HG03565 (cell line): Measurements from ENCODE around the gene ST6GALNAC6.
"Not testable (repeated sequence)": the region's sequence is repeated elsewhere in the genome, so short reads cannot be mapped to it uniquely, and the experiment has no call there.

Experiments used
- ATAC-seq: cut with Tn5 transposase; IDR thresholded peaks from one replicate; pipeline ENCODE4 v1.9.1; 2021; ENCODE audit warnings: mild to moderate bottlenecking, moderate library complexity; ENCODE audit not compliant: unreplicated experiment

Gene ST6GALNAC6

DNA sequence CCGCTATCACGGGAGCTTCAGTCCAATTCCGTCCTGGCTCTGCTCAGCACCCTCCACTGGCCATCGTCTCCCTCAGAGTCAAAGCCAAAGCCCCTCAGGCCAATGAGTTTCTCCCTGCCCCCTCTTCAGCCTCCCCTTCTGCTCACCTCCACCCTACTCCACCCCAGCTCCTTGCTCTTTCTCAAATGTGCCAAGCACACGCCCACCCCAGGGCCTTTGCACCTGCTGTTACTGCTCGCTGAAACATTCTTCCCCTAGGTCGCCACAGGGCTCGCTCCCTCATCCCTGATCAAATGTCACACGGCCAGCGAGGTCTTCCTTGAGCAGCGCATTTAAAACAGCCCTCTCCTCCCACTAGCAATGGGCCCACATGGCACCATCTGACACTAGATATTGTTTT lies 38.6 kb downstream of the ST6GALNAC6 start:
- no peak for ATAC-seq

DNA sequence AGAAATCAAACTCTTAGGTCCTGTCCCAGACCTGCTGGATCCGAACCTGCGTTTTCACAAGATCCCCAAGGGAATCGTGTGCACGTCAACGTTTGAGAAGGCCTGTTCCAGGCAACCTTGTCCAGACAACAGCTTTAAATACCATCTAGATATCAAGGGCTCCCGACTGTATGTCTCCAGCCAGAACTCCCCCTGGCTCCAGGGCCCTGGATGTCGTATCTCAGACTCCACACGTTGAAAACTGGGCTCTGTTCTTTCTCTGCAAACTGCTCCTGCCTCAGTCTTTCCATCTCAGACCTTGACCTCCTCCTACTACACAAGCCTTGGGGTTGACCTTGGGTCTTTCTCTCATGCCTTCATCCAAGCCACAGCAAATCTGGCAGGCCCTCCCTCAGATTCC lies 39.1 kb downstream of the ST6GALNAC6 start:
- no peak for ATAC-seq

DNA sequence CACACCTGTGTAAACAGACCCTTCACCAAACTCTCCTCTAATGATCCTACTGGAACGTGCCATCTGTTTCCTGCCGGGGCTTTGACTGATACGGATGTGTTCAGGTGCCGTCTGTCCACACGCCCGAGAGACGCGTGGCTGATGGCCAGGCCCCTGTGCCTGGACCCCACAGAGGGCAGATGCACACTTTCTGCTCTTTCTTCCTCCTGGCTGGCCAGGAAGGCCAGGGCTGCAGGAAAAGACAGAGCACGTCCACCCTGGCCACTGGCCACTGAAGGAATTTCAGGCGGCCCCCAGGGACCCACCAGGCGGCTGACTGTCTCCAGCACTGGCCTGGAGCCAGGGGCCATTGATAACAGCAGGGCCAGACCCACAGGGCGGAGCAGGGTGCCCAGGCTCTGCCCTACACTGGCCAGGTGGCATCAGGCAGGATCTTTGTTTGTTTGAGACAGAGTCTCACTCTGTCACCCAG lies 41.3 kb downstream of the ST6GALNAC6 start:
- no peak for ATAC-seq

DNA sequence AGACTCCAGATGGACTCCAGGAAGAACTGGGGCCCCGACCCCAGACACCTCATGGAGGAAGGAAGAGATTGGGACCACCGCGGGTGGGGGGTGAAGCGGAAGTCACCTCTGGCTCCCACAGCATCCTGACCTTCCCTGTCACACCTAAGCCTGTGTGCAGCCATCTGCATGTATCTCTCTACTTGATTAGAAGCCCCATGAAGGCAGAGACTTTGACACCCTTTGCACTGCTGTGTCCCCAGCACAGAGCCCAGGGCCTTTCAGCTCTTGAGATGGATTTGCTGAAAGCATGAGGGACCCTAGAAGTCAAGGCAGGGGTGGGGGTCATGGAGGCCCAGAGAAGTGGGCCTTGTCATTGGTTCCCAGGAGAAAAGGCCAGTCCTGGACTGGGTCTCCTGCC lies 42.1 kb downstream of the ST6GALNAC6 start:
- ATAC-seq, result no peak

DNA sequence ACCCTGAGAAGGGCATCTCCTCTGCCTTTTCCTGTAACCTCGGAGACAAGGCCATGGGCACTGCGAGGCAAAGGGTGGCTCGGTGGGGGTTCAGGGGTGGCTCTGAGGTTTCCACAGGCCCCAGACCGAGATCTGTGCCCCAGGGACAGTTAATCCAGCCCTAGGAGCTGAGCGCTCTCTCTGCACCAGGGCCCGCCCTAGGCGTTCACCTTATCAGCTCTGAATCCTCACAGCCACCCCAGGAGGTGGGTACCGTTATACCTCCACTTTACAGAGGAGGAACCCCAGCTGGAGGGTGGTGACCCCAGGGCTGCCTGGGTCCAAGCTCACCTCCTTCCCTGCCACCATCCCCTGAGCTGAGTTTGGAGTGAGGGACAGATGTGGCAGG lies 42.7 kb downstream of the ST6GALNAC6 start:
- ATAC-seq, result no peak

DNA sequence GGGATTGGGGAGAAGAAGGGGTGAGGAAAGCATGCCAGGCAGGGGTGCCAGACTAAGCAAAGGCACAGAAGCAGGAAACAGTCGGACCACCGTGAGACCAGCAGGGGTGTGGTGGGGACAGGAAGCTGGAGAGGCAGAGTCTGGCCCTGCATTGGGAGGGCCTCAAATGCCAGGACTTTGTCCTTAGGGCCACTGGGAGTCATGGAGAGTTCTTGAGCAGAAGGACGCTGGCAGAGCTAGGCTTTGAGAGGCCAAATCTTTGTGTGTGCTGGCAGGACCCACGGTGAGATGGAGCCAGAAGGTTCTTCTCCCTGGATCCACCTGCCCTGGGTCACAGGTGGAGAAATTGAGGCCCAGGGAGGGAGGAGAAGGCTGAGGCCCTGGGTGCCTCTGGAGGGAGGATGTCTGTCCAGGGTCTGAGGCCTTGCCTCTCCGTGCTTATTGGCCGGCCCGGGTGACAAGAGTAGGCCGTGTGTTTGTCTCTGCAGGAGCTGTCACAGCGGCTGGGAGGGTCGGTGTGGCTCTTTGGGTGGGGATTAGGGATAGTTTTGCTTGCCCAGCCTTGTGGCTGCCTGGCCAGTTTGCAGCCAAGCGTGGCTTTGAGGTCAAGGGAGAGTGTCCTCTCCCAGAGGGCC lies 43.2 kb downstream of the ST6GALNAC6 start:
- ATAC-seq, result no peak

DNA sequence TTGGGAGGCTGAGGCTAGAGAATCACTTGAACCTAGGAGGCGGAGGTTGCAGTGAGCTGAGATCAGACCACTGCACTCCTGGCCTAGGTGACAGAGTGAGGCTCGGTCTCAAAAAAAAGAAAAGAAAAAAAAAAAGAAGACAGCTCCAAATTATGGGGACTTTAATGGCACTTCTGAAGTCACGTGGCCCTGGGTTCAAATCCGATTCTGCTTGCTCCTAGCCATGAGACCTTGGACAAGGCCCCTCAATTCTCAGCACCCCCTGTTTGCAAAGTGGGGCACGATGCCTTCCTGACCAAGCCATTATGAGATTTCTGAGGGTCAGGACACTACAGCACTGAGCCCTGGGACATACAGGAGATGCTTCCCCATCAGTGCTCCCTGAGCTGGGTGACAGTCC lies 43.9 kb downstream of the ST6GALNAC6 start:
- ATAC-seq, result no peak

DNA sequence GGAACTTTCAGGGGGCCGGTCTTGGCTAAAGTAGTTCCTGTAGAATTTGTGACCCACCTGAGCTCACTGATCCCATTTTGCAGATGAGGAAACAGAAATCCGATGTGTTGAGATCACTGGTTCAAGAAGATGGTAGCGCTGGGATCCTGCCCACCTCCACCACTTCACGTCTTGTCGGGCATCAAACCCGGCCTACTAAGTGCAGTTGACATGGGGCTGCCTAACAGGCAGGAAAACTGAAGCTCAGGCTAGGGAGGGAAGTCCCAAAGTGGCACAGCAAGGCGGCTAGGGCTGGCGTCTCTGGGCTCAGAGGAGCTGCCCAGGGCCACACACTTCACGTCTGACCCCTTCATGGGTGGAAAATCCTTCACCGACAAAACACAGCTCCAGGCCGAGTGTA lies 44.4 kb downstream of the ST6GALNAC6 start:
- ATAC-seq, result no peak

DNA sequence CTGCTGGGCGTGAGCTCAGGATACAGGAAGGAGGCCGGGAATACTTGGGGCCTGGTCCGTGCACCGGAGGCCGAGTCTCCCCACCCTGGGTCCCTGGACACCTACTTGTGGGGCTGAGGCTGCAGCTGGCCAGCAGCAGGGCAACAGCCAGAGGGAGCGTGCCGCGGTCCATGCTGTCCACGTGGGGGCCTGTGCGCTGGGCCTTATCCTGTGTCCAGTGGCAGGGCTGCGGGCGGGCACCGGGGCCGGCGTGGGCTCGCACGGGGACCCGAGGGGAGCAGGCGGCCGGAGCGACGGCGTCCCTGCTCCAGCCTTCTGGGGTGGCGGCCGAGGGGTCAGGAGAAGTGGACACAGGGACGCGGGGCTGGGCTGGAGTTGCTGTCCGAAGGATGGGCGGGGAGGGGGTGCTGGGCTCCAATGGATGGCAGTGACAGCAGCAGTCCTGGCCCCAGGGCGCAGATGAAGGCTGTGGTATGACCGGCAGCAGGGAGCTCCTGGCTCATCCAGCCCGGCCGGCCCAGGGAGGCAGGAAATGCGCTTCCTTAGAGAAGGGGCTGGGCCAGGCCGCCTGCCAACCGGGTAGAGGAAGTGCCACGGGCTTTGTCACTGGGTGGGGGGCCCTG lies 45.1 kb downstream of the ST6GALNAC6 start, which contains the start of gene ENG:
Gene ENG, minus strand, starts transcription at position 475 of the 623 bp plus-strand sequence. Its CDS starts 303 bp downstream, at position 172.
- ATAC-seq, result no peak

DNA sequence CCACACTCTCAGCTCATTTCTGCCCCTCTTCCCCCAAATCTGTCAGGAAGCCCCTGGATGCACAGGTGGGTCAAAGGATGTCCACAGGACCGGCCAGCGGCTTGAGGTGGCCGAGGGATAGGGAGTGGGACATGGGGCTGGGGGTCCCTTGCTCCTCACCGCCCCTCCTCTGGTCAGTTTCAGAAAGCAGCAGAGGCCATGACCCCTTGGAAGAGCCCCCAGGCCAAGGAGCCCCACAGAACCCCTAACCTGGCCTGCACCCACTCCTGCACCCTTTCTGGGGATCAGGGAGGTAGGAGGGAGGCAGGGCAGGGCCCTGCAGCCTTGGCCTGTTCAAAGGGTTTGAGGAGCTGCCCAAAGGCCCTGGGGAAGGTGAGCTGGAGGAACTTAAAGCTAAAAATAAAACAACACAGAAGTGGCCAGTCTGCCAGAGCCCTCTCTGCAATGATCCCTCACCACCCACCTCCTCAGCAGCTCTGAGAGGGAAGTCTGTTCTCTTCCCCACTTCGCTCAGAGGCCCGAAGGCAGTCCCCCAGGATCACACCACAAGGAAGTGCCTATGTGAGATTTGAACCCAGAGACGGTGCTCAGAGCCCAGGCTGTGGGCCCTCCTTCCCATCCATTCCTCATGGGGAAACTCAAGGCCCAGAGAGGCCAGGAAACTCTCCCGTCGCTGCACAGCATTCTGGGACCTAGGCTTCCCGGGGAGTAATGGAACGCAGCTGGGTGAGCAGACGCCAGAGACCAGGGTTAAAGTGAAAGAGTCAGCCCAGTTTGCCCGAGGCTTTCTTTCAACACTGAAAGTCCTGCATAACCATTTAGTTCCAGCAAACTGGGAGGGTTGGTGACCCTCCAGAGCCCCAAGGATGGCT lies 45.9 kb downstream of the ST6GALNAC6 start:
- no peak for ATAC-seq

DNA sequence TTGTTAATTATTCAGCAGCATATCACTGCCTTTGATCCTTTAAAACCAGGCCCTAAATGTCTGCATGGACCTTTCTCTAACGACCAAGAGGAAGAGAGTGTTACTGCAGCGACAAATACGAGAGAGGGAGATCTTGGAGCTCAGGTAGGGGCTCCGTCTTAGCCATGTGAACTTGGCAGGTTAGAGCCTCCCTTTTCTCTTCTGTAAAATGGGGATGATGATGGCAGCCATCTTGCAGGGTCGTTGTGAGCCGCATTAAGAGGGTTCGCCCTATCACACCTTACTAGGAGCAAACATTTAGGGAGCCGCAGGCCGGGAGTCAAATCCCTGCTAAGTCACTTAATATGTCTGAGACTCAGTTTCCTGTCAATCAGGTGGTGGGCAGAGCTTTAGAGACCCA lies 46.6 kb downstream of the ST6GALNAC6 start:
- no peak for ATAC-seq

DNA sequence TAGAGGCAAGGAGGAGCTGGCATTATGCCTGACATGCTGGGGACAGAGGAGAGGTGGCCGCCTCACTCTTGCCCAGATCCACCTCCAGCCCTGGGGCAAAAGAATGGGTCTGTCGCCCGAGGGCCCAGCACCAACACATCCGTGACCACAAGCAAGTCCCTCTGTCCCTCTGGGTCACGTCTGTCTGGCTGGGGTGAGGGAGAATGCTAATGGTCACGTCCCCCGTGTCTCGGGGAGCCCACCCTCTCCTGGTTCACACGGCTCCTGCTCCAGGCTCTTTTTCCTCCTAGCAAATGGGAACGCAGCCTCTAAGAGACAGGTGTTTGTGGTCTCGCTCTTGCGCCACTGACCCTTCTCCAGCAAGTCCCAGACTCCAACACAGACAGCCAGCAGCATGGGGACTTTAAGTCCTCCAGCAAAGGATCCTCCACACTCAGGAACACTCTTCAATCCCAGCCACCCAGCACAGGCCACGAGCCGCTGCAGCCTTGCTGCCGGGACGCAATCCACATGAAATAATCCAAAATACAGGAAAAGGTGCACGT lies 49.0 kb downstream of the ST6GALNAC6 start:
- ATAC-seq, result no peak

DNA sequence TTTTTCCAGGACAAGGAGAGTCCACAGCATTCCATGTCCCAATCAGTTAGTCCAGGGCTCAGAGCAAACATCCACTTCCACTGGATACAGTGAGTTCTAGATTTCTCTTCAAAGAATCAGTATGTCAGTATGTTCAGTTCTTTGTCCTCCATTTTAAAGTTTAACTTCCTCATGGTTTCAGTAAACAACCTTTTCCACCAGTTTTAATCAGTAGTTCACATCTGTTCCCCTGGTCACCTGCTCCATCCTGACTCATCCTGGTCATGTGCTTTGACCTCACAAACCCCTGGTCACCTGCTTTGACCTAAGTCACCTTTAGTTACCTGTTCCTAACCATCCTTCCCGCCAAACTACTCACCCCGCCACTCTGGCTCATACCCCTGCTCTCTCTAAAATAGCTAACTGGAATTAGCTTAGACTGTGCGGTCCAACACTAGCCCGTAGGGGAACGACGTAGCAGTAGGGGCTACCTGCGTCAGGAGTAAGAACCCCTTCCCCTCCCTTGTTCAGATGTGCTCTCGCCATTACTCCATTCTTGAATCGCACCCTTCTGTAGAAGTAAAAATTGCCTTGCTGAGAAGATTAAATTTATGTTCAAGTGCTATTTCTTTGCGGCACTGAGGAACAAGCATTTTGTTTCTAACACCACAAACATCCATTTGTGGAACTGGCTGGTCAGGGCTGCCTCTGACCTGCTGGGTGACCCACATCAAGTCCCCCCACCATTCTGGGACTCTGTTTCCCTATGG lies 50.5 kb downstream of the ST6GALNAC6 start:
- ATAC-seq, result no peak

DNA sequence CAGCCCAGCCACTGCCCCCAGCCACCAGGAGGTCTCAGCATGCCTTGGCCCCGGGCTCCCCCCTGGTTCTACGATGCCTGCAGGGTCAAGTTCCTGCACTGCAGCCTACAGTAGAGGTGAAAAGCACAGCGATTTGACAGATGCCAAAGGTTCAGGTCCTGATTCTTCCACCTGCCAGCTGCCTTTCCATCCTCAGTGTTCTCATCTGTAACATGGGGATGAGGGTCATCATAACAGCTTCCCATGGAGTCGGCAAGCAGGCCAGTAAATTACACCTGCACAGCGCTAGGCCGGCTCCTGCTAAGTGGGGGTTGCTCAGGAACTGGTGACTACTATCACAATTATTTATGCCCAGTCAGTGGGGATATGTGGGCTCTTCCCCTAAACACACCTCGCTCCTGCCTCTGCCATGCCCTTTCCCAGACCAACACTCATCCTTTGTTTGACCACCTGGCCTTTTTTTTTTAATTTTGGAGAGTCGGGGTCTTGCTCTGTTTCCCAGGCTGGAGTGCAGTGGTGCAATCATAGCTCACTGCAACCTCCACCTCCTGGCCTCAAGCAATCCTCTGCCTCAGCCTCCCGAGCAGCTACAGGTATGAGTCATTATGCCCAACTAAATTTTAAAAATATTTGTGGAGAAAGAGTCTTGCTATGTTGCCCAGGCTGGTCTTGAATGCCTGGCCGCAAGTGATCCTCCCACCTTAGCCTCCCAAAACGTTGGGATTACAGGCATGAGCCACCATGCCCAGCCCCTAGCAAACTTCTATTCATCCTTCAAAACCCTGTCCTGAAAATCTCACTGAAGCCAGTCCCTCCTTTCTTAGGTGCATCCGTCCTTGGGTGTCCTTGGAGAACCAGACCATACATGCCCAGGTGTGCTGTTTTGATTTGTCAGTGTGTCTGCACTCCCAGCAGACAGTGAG lies 51.3 kb downstream of the ST6GALNAC6 start:
- no peak for ATAC-seq

DNA sequence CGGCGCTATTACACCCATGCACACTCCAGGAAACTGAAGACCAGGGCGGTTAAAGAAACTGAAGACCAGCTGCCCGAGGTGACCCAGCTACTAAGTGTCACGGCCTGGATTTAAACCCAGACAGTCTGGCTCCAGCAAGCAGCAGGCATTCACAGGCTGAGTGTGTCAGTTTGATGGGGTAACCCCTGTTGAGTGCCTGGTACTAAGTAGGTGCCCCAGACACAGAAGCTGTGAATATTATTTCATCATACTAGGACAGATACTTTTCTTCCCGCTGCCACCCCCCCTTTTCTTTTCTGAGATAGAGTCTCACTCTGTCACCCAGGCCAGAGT lies 52.3 kb downstream of the ST6GALNAC6 start:
- ATAC-seq, result no peak

DNA sequence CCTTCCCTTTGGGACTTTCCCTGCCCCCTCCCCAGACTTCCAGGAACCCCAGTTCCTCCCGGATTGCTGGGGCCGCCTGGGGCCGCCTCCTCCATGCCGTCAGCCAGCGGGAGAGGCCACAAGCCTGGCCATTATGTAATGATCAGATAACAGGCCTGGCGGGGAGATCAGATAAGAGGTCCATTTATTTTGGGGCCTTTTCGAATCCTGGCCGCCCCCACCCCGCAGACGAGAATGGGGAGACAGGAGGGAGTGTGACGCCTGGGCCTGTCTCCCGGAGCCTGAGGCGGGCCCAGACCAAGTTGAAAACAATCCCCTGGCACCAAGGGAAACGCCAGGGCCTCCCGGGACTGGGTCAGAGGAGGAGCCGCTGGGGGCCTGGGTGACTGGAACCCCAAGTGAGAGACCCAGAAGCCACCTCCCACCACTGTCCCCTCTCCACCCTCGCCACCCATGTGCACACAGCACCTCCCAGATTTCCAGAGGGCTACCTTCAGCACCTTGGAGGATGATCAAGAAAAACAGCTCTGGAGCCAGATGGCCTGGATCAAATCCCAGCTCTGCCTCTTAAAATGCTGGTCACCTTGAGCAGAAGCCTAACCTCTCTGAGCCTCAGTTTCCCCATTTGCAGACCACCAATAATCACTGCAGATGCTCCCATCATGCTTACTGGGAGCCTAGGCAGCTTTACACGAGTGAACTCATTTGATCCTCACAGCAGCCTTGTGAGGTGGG lies 52.8 kb downstream of the ST6GALNAC6 start:
- ATAC-seq, result no peak

DNA sequence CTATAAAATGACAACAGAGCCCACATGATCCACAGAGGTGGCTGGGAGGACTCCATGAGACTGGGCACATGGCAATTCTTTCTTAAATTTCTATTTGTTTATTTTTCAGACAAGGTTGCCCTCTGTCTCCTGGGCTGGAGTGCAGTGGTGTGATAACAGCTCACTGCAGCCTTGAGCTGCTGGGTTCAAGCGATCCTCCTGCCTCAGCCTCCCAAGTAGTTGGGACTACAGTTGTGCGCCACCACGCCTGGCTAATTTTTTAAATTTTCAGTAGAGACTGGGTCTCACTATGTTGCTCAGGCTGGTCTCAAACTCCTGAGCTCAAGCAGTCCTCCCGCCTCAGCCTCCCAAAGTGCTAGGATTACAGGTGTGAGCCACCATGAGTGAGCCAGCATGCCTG lies 53.8 kb downstream of the ST6GALNAC6 start:
- ATAC-seq, result not testable (repeated sequence)

DNA sequence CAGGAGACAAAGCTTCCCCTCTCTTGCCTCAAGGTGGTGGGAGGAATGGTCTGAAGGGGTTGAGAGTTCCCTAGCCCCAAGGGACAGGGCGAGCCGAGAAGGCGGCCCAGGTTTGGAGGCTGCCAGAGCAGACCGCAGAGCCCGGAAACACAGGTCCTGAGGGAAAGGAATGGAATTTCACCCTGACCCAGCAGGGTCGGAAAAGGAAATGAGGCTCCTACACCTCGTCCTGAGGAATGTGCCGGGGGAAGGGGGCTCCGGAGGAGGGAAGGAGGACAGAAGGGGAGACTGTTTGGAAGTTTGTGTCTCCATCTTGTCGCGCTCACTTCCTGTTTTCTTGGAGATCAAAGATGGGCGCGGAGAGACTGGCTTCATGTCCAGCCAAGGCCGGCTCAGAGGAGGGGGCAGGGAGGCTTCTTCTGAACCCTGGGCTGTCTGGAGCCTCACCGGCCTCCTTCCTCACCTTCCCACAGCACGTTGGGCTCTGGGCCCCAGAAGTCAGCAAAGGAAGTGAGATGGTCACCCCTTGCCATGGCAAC lies 54.5 kb downstream of the ST6GALNAC6 start:
- ATAC-seq, result no peak
